Fibroblast of pulmonary artery (primary cell): ENCODE data around the gene ITPR2.
A peak's percentile ranks its signal among the peaks of the same experiment; 100 is the strongest.
"Not testable (repeated sequence)": the region's sequence is repeated elsewhere in the genome, so short reads cannot be mapped to it uniquely, and the experiment has no call there.

ENCODE experiments used
- DNase-seq: peaks from one replicate; pipeline ENCODE4 v3.0.0-alpha.2; 2010; ENCODE audit warnings: low read depth
- H3K4me3 ChIP-seq: replicated peaks from 2 replicates; pipeline ENCODE4 v1.5.1; 2011; ENCODE audit warnings: low read depth, mild to moderate bottlenecking, control low read depth, low read length, moderate library complexity
- CTCF ChIP-seq: IDR thresholded peaks from 2 replicates; pipeline ENCODE4 v1.5.1; 2011; ENCODE audit warnings: mild to moderate bottlenecking, control low read depth, low read length, inconsistent platforms; ENCODE audit errors: missing control alignments

ITPR2 gene

GRCh38 chr12:26870491-26871419, 37.8 kb upstream of the ITPR2 start:
- no peak for TF ChIP-seq CTCF
- DNase-seq = peak; percentile 91
- H3K4me3 ChIP-seq = peak overlapping the region; percentile 12

GRCh38 chr12:26869908-26870459, 37.0 kb upstream of the ITPR2 start:
- DNase-seq = no peak
- H3K4me3 ChIP-seq = no peak overlapping the region

DNA sequence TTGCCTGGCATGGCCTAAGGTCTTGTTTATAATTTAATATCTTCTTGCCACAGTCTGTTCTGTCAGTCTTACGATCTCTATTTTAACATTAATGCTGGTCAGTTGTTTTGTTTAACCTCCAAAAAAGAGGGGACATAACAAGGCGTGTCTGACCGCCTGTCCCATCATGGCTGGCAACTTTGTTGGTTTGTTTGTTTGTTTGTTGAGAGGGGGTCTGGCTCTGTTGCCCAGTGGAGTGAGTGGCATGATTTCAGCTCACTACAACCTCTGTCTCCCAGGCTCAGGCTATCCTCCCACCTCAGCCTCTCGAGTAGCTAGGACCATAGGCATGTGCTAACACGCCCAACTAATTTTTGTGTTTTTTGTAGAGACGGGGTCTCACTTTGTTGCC, 36.1 kb upstream of the ITPR2 start:
- no peak for DNase-seq
- H3K4me3 ChIP-seq = no peak overlapping the region
- TF ChIP-seq CTCF = no peak

More at GRCh38 chr12:26869908-26870459, 37.0 kb upstream of the ITPR2 start:
- no peak for TF ChIP-seq CTCF

DNA sequence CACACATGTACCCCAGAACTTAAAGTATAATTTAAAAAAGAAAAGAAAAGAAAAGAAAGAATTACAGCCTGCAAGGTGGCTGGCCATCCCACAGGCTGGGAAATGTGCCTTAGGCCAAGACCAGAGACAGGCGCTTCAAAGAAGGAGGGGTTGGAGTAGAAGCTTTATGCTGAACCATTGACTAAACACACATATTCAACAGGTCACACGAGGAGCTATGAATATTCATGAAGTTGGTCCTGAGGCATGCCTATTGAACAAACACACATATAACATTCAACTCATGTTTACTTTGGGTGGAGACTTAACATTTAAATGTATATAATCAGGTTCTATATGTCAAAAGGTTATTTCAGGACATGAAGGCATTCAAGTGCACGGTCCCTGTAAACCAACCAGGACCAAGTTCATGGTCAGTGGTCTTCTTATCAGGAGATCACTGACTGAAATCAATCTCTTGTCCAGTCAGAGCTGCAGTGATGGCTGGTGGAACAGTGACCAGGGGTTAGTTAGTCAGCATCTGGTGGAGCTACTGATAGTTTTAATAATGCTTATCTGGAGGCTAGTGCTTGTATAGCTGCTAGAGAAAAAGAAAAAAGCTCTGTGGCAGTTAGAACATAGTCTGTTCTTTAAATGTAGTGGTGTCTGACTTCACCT, 35.6 kb upstream of the ITPR2 start:
- no peak for DNase-seq
- TF ChIP-seq CTCF = no peak
- no peak overlapping the region for H3K4me3 ChIP-seq

DNA sequence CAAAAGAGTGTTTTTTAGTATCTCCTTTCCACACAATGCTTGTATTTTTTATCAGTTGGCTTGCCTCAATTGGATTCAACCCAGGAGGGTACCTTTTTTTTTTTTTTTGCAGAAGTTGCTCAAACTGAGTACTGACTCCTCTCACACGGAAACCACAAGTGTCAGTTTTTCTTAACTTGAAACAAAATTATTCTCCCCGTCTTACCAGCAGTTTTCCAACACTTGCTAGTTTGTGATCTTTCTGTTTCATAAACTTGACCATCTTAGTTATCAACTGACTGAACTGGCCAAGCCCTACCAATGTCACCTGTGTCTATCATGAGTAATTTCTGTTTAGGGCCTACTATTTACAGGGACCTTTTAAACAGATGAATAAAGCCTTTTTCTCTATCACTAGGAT, 34.1 kb upstream of the ITPR2 start:
- DNase-seq = no peak
- H3K4me3 ChIP-seq = no peak overlapping the region
- no peak for TF ChIP-seq CTCF

DNA sequence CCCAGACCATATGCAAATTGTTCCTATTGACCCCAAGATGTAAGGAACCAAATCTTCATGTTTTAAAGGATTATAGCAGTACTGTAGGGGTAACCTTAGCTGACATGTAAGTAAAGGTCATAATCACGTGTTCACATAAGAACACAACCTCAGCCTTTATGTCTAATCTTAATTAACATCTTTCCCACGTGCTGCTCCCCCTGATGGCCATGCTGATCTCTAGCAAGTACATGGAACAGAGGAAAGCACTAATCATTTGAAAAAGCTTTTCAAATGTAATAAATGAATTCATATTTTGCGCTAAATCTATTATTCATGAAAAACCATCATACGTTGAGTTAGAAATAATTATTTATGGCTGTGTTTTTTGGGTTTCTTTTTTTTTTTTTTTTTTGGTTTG, 30.5 kb upstream of the ITPR2 start:
- peak; percentile 37 for TF ChIP-seq CTCF

DNA sequence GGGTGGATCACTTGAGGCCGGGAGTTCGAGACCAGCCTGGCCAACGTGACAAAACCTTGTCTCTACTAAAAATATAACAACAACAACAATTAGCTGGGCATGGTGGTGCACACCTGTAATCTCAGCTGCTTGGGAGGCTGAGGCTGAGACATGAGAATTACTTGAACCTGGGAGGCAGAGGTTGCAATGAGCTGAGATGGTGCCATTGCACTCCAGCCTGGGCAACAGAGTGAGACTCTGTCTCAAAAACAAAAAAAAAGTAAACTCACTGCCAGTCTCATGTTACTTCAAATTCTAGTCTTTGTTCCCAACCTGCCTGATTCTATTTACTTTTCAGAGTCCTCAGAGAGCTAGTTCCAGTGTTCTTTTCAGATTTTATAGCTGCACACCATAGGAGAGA, 29.8 kb upstream of the ITPR2 start:
- H3K4me3 ChIP-seq = not testable (repeated sequence)

More for the DNA sequence above, 30.5 kb upstream of the ITPR2 start:
- H3K4me3 ChIP-seq = no peak overlapping the region
- DNase-seq = no peak

More for the DNA sequence above, 29.8 kb upstream of the ITPR2 start:
- DNase-seq = not testable (repeated sequence)
